Measurements from ENCODE around the gene STAP1.
A peak's percentile ranks its signal among the peaks of the same experiment; 100 is the strongest.
"Not testable (repeated sequence)": the region's sequence is repeated elsewhere in the genome, so short reads cannot be mapped to it uniquely, and the experiment has no call there.

Gene STAP1, protein sequence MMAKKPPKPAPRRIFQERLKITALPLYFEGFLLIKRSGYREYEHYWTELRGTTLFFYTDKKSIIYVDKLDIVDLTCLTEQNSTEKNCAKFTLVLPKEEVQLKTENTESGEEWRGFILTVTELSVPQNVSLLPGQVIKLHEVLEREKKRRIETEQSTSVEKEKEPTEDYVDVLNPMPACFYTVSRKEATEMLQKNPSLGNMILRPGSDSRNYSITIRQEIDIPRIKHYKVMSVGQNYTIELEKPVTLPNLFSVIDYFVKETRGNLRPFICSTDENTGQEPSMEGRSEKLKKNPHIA

GRCh38 chr4:67558493-67558892 lies at the start of gene STAP1:
STAP1 (plus strand) TSS chr4:67558727; CDS start chr4:67558810, 83 bp downstream.
- peaks cover 33% of the 10 kb centered on the region for H3K4me1 Mint-ChIP-seq
- H3K9me3 Mint-ChIP-seq = no peaks in the 10 kb centered on the region
- peak in 1 of 2 donors; percentile 65 for DNase-seq (ENCODE audit: low spot score in 2 of 2)

DNA sequence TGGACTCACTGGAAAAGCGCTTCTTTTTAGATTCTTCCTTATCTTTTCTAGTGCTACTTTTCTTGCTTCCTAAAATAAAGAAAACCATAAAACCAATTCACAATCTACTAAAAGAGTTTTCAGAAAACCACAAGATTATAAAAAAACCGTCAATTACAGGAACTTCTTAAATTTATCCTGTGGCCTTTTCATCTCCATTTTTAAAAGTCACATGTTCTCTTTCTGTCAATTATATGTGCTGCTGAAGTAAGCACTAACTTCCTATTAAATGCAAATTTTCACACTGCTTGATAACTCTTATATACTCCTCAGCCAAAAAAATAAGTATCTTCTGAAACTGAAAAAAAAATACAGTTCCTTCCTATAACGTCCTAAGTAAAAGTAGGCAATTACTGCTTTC lies 46.0 kb upstream of the STAP1 start:
- Mint-ChIP-seq H3K27me3 (no peaks in the 10 kb centered on the region), H3K9me3 (no peaks in the 10 kb centered on the region), H3K27ac (peak overlapping the region; percentile 71), H3K4me3 (no peak overlapping the region), H3K4me1 (peaks cover 7% of the 10 kb centered on the region), H3K36me3 (peaks cover 36% of the 10 kb centered on the region)
- ATAC-seq (ENCODE audit: low read depth) = no peak
- no peak for DNase-seq (ENCODE audit: low spot score in 2 of 2)

More at GRCh38 chr4:67558493-67558892, at the start of gene STAP1:
- Mint-ChIP-seq H3K27ac (peak within 1 kb of the TSS; percentile 94), H3K27me3 (no peaks in the 10 kb centered on the region), H3K4me3 (peak within 1 kb of the TSS; percentile 93), H3K36me3 (peaks cover 20% of the 10 kb centered on the region)
- ATAC-seq (ENCODE audit: low read depth) = peak; percentile 93

DNA sequence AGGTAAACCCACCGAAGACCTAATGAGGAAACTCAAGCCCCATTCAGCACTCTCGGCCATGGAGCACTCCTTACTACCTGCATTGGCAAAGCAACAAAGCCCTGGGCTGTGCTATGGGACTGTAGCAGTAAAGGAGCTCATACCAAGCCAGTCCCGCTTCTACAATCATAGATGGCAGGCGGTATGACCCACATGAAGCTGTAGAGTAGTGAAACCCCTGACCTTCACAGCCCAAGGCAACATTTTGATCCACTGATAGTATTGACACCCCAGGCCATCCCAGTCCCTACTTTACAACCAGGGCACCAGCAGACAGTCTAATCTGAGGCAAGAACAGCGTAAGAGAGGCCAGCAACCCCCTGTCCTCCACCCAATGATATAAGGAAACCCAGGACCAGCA lies 38.4 kb upstream of the STAP1 start:
- H3K36me3 Mint-ChIP-seq = peaks cover 21% of the 10 kb centered on the region
- peaks cover 21% of the 10 kb centered on the region for H3K4me1 Mint-ChIP-seq
- H3K9me3 Mint-ChIP-seq = no peaks in the 10 kb centered on the region
- no peaks in the 10 kb centered on the region for H3K27me3 Mint-ChIP-seq
- no peak for DNase-seq (ENCODE audit: low spot score in 2 of 2)
- no peak overlapping the region for H3K27ac Mint-ChIP-seq
- ATAC-seq (ENCODE audit: low read depth) = no peak
- no peak overlapping the region for H3K4me3 Mint-ChIP-seq

DNA sequence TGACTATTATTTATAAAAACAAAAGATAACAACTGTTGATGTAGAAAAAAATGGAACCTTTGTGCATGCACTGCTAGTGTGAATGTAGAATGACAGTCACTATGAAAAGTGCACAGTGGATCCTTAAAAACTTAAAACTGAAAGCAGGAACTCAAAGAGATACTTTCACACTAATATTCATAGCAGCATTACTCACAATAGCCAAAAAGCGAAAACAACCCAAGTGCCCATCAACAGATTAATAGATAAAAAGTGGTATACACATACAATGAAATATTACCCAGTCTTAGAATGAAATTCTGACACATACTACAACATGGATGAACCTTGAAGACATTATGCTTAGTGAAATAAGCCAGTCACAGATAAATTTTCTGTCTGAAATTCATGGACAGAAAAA lies 37.0 kb upstream of the STAP1 start:
- Mint-ChIP-seq H3K4me3 (no peak overlapping the region), H3K36me3 (peaks cover 28% of the 10 kb centered on the region), H3K27me3 (no peaks in the 10 kb centered on the region), H3K9me3 (no peaks in the 10 kb centered on the region), H3K4me1 (peaks cover 31% of the 10 kb centered on the region), H3K27ac (no peak overlapping the region)
- ATAC-seq (ENCODE audit: low read depth) (no peak), DNase-seq (ENCODE audit: low spot score in 2 of 2) (no peak)

- no peak overlapping the region for H3K4me3 Mint-ChIP-seq
- H3K4me1 Mint-ChIP-seq = peaks cover 38% of the 10 kb centered on the region
- H3K36me3 Mint-ChIP-seq = peaks cover 29% of the 10 kb centered on the region
- H3K27me3 Mint-ChIP-seq = no peaks in the 10 kb centered on the region
- DNase-seq (ENCODE audit: low spot score in 2 of 2) (no peak), ATAC-seq (ENCODE audit: low read depth) (no peak)
- H3K27ac Mint-ChIP-seq = peak overlapping the region; percentile 15
- no peaks in the 10 kb centered on the region for H3K9me3 Mint-ChIP-seq
Measured at GRCh38 chr4:67522230-67522629, 36.3 kb upstream of the STAP1 start.

- peaks cover 38% of the 10 kb centered on the region for H3K4me1 Mint-ChIP-seq
- ATAC-seq (ENCODE audit: low read depth) (no peak), DNase-seq (ENCODE audit: low spot score in 2 of 2) (no peak)
- peaks cover 29% of the 10 kb centered on the region for H3K36me3 Mint-ChIP-seq
- no peaks in the 10 kb centered on the region for H3K9me3 Mint-ChIP-seq
- H3K27ac Mint-ChIP-seq = peak overlapping the region; percentile 70
- H3K27me3 Mint-ChIP-seq = no peaks in the 10 kb centered on the region
- H3K4me3 Mint-ChIP-seq = no peak overlapping the region
Measured at GRCh38 chr4:67522851-67523671, 35.5 kb upstream of the STAP1 start.

GRCh38 chr4:67524140-67524539 lies 34.4 kb upstream of the STAP1 start:
- Mint-ChIP-seq H3K27ac (peak overlapping the region; percentile 53), H3K36me3 (peaks cover 36% of the 10 kb centered on the region), H3K4me1 (peaks cover 38% of the 10 kb centered on the region), H3K4me3 (peak overlapping the region; percentile 1)
- not testable (repeated sequence) for H3K9me3 Mint-ChIP-seq; DNase-seq (ENCODE audit: low spot score in 2 of 2); H3K27me3 Mint-ChIP-seq; ATAC-seq (ENCODE audit: low read depth)

DNA sequence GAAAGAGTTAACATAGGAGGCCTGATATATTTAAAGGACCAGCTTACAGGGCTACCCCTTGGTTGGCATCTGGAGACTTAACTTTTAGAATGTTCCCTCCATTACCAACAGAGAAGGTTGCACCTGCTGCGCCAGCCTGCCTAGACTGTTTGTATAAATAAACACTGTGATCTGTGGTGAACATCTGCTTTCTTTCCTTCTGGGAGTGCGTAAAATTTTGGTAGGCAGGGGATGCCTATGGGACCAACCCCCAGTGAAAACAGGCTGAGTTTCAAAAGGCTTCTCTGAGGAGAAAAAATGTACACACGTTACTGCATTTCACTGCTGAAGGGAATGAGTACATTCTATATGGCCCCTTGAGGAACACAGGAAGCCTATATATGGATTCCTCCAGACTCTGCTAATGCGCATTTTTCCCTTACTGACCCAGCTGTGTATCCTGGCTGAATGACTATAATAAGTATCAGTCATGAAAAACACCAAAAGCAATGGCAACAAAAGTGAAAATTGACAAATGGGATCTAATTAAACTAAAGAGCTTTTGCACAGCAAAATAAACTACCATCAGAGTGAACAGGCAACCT lies 27.1 kb upstream of the STAP1 start:
- Mint-ChIP-seq H3K4me3 (no peak overlapping the region), H3K9me3 (no peaks in the 10 kb centered on the region), H3K27me3 (no peaks in the 10 kb centered on the region), H3K27ac (no peak overlapping the region), H3K4me1 (peaks cover 17% of the 10 kb centered on the region), H3K36me3 (peaks cover 55% of the 10 kb centered on the region)
- ATAC-seq (ENCODE audit: low read depth) (no peak), DNase-seq (ENCODE audit: low spot score in 2 of 2) (no peak)

GRCh38 chr4:67532397-67532796 lies 26.1 kb upstream of the STAP1 start:
- ATAC-seq (ENCODE audit: low read depth); H3K9me3 Mint-ChIP-seq; DNase-seq (ENCODE audit: low spot score in 2 of 2); H3K27ac Mint-ChIP-seq; H3K27me3 Mint-ChIP-seq; H3K4me3 Mint-ChIP-seq: not testable (repeated sequence)
- Mint-ChIP-seq H3K36me3 (peaks cover 52% of the 10 kb centered on the region), H3K4me1 (peaks cover 10% of the 10 kb centered on the region)

DNA sequence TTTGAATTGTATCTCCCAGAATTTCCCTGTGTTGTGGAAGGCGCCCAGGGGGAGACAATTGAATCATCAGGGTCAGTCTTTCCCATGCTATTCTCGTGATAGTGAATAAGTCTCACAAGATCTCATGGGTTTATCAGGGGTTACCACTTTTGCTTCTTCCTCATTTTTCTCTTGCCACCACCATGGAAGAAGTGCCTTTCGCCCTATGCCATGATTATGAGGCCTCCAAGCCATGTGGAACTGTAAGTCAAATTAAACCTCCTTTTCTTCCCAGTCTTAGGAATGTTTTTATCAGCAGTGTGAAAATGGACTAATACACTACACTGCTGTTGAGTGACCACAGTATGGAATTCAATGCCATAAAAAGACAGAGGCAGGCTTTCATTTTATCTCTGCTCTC lies 25.4 kb upstream of the STAP1 start:
- ATAC-seq (ENCODE audit: low read depth) (no peak), DNase-seq (ENCODE audit: low spot score in 2 of 2) (no peak)
- H3K27me3 Mint-ChIP-seq = no peaks in the 10 kb centered on the region
- H3K4me1 Mint-ChIP-seq = peaks cover 10% of the 10 kb centered on the region
- no peaks in the 10 kb centered on the region for H3K9me3 Mint-ChIP-seq
- H3K27ac Mint-ChIP-seq = no peak overlapping the region
- no peak overlapping the region for H3K4me3 Mint-ChIP-seq
- H3K36me3 Mint-ChIP-seq = peaks cover 55% of the 10 kb centered on the region

DNA sequence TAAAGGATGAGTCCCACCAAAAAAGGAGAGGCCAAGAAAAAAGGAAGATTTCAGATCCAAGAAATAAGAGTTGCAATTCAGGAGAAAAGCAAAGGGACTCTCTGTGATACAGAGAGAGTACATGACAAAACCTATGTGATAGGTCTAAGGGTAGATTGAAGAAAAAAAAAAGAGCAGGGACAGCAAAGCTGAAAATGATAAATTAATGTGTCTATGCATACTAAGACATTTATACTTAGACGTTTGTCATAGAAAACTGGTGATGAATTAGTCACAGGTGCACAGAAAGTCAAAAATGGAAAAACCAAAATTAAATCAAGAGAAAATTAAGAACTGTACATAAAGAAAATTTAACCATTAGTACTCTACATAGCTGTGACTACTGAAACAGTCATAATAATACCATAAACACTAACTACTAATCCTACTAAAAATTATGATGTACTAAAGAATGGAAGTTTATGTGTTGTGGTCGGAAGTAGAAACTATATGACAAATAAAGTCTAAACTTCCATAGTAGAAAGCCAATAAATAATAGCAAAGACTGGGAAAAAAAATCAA lies 23.2 kb upstream of the STAP1 start:
- Mint-ChIP-seq H3K27me3 (no peaks in the 10 kb centered on the region), H3K4me1 (peaks cover 10% of the 10 kb centered on the region), H3K4me3 (no peak overlapping the region), H3K36me3 (peaks cover 50% of the 10 kb centered on the region), H3K9me3 (no peaks in the 10 kb centered on the region), H3K27ac (no peak overlapping the region)
- DNase-seq (ENCODE audit: low spot score in 2 of 2) (no peak), ATAC-seq (ENCODE audit: low read depth) (no peak)

- Mint-ChIP-seq H3K27me3 (no peaks in the 10 kb centered on the region), H3K27ac (peak overlapping the region; percentile 50), H3K4me1 (peaks cover 29% of the 10 kb centered on the region), H3K4me3 (no peak overlapping the region), H3K9me3 (no peaks in the 10 kb centered on the region), H3K36me3 (peaks cover 29% of the 10 kb centered on the region)
- no peak for DNase-seq (ENCODE audit: low spot score in 2 of 2)
- ATAC-seq (ENCODE audit: low read depth) = no peak
Measured at GRCh38 chr4:67539830-67540229, 18.7 kb upstream of the STAP1 start.

DNA sequence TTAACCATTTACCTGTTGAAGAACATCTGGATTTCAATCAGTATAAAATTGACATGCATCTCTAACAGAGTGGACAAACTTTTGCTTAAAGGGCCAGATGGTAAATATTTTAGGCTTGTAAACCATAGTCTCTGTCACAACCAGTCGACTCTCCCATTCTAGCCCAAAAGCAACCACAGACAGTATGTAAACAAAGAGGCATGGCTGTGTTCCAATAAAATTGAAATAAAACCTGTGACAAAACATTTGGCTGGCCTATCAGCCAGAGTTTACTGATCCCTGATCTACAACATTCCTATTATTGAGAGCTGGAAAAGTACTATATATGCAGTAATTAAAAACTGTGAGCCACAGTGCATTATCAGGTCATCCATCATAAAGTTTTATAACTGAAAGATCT lies 16.5 kb upstream of the STAP1 start:
- Mint-ChIP-seq H3K4me1 (peaks cover 26% of the 10 kb centered on the region), H3K36me3 (peaks cover 17% of the 10 kb centered on the region), H3K4me3 (no peak overlapping the region), H3K27me3 (no peaks in the 10 kb centered on the region), H3K27ac (peak overlapping the region; percentile 26), H3K9me3 (no peaks in the 10 kb centered on the region)
- no peak for ATAC-seq (ENCODE audit: low read depth)
- no peak for DNase-seq (ENCODE audit: low spot score in 2 of 2)
